Astrocyte (in vitro differentiated cells and primary cell): ENCODE results near the gene MPV17L2. TPM values are rescaled to one million over a fixed set of nuclear protein-coding genes. Genes with fewer than 3 reads are reported as not detected.
"Not testable (repeated sequence)": the region's sequence is repeated elsewhere in the genome, so short reads cannot be mapped to it uniquely, and the experiment has no call there.

Experiments
- DNase-seq: peaks from one replicate; pipeline ENCODE4 v3.0.0-alpha.2; 2010; ENCODE audit warnings: low read depth
- FAIRE-seq: peaks from 2 replicates; lab custom pipeline; 2011; peaks lifted over from hg19 to GRCh38; lab: Jason Lieb, UNC
- H2AFZ ChIP-seq: 2 replicates; pipeline ENCODE4 v1.6.0; 2012; ENCODE audit warnings: low read depth, low read length, inconsistent platforms
- H3K27ac ChIP-seq: 2 replicates; pipeline ENCODE4 v1.5.1; 2011; ENCODE audit warnings: low read depth, low read length, inconsistent platforms
- H3K27me3 ChIP-seq: 2 replicates; pipeline ENCODE4 v1.6.0; 2011; ENCODE audit warnings: low read length, inconsistent platforms; ENCODE audit not compliant: insufficient read depth
- H3K36me3 ChIP-seq: 2 replicates; pipeline ENCODE4 v1.5.1; 2011; ENCODE audit warnings: low read length, inconsistent platforms; ENCODE audit not compliant: insufficient read depth
- H3K4me1 ChIP-seq: 2 replicates; pipeline ENCODE4 v1.5.1; 2011; ENCODE audit warnings: low read length, inconsistent platforms; ENCODE audit not compliant: insufficient read depth
- H3K4me2 ChIP-seq: 2 replicates; pipeline ENCODE4 v1.6.0; 2012; ENCODE audit warnings: low read length, inconsistent platforms
- H3K4me3 ChIP-seq: 2 replicates; pipeline ENCODE4 v1.5.1; 2011; ENCODE audit warnings: low read depth, mild to moderate bottlenecking, low read length, inconsistent platforms; ENCODE audit not compliant: insufficient read depth
- H3K79me2 ChIP-seq: 2 replicates; pipeline ENCODE4 v1.6.0; 2012; ENCODE audit warnings: mild to moderate bottlenecking, low read length, inconsistent platforms; ENCODE audit not compliant: insufficient read depth
- H3K9ac ChIP-seq: 2 replicates; pipeline ENCODE4 v1.6.0; 2012; ENCODE audit warnings: mild to moderate bottlenecking, low read length, inconsistent platforms
- H3K9me3 ChIP-seq: 2 replicates; pipeline ENCODE4 v1.5.1; 2012; ENCODE audit warnings: low read depth, mild to moderate bottlenecking, low read length, inconsistent platforms; ENCODE audit not compliant: insufficient read depth
- H4K20me1 ChIP-seq: 2 replicates; pipeline ENCODE4 v1.6.0; 2012; ENCODE audit warnings: low read length, inconsistent platforms; ENCODE audit not compliant: insufficient read depth
- H3K27ac Mint-ChIP-seq: one replicate; pipeline ENCODE4 v1.8.0; 2021; ENCODE audit warnings: mild to moderate bottlenecking, mixed read lengths; ENCODE audit not compliant: unreplicated experiment
- H3K27me3 Mint-ChIP-seq: one replicate; pipeline ENCODE4 v1.8.0; 2021; ENCODE audit warnings: low read depth, mixed read lengths; ENCODE audit not compliant: unreplicated experiment
- H3K36me3 Mint-ChIP-seq: one replicate; pipeline ENCODE4 v1.8.0; 2021; ENCODE audit warnings: low read depth, mixed read lengths; ENCODE audit not compliant: unreplicated experiment
- H3K4me1 Mint-ChIP-seq: one replicate; pipeline ENCODE4 v1.8.0; 2021; ENCODE audit warnings: low read depth, mixed read lengths; ENCODE audit not compliant: unreplicated experiment
- H3K4me3 Mint-ChIP-seq: one replicate; pipeline ENCODE4 v1.8.0; 2021; ENCODE audit warnings: mild to moderate bottlenecking, moderate library complexity, mixed read lengths; ENCODE audit not compliant: unreplicated experiment
- H3K9me3 Mint-ChIP-seq: one replicate; pipeline ENCODE4 v1.8.0; 2021; ENCODE audit warnings: mild to moderate bottlenecking, mixed read lengths; ENCODE audit not compliant: unreplicated experiment
- CTCF ChIP-seq: IDR thresholded peaks from 2 replicates; pipeline ENCODE4 v1.5.1; 2011; ENCODE audit warnings: low read depth, mild to moderate bottlenecking, inconsistent platforms, low read length, moderate library complexity; ENCODE audit not compliant: insufficient read depth
- EZH2 ChIP-seq: IDR thresholded peaks from 2 replicates; pipeline ENCODE4 v1.6.1; 2012; ENCODE audit warnings: mild to moderate bottlenecking, low read length, inconsistent platforms; ENCODE audit not compliant: insufficient read depth
- total RNA-seq: library from RNA; stranded (reverse); gene quantifications from 2 replicates; pipeline ENCODE4 v1.2.1, GENCODE V29; 2021

Gene MPV17L2
- total RNA-seq, 1 donor from 2014 or later: 21.8 TPM

GRCh38 chr19:18158467-18158866, 34.6 kb upstream of the MPV17L2 start:
- FAIRE-seq (no peak), DNase-seq (no peak)
- H3K36me3 Mint-ChIP-seq: peaks cover 4% of the 10 kb centered on the region
- TF ChIP-seq CTCF: no peak
- no peak for TF ChIP-seq EZH2
- H3K9me3 Mint-ChIP-seq: peaks cover 1% of the 10 kb centered on the region
- H3K79me2 ChIP-seq: peaks cover 26% of the 10 kb centered on the region
- no peaks in the 10 kb centered on the region for H3K27me3 Mint-ChIP-seq
- no peak overlapping the region for H3K4me2 ChIP-seq
- no peak overlapping the region for H3K27ac ChIP-seq
- H3K36me3 ChIP-seq: peaks cover 9% of the 10 kb centered on the region
- H3K27ac Mint-ChIP-seq: no peak overlapping the region
- H3K4me3 ChIP-seq: no peak overlapping the region
- H3K4me3 Mint-ChIP-seq: no peak overlapping the region
- H3K4me1 Mint-ChIP-seq: peaks cover 7% of the 10 kb centered on the region
- H3K9me3 ChIP-seq: no peaks in the 10 kb centered on the region
- H3K4me1 ChIP-seq: peaks cover 25% of the 10 kb centered on the region
- peaks cover 36% of the 10 kb centered on the region for H4K20me1 ChIP-seq
- H2AFZ ChIP-seq: no peak overlapping the region
- no peak overlapping the region for H3K9ac ChIP-seq
- H3K27me3 ChIP-seq: no peaks in the 10 kb centered on the region

- not testable (repeated sequence) for H3K4me3 Mint-ChIP-seq, H3K9ac ChIP-seq, FAIRE-seq, H3K27me3 ChIP-seq, H3K4me3 ChIP-seq, H3K27me3 Mint-ChIP-seq, DNase-seq, H3K4me2 ChIP-seq, H3K36me3 Mint-ChIP-seq, H3K27ac ChIP-seq, H3K4me1 Mint-ChIP-seq, H3K27ac Mint-ChIP-seq, H3K9me3 Mint-ChIP-seq, H3K9me3 ChIP-seq, H2AFZ ChIP-seq
- Histone ChIP-seq H3K36me3 (peaks cover 10% of the 10 kb centered on the region), H3K4me1 (peaks cover 19% of the 10 kb centered on the region), H4K20me1 (peaks cover 31% of the 10 kb centered on the region), H3K79me2 (peaks cover 19% of the 10 kb centered on the region)
Measured at GRCh38 chr19:18159059-18159616, 33.9 kb upstream of the MPV17L2 start.

DNA sequence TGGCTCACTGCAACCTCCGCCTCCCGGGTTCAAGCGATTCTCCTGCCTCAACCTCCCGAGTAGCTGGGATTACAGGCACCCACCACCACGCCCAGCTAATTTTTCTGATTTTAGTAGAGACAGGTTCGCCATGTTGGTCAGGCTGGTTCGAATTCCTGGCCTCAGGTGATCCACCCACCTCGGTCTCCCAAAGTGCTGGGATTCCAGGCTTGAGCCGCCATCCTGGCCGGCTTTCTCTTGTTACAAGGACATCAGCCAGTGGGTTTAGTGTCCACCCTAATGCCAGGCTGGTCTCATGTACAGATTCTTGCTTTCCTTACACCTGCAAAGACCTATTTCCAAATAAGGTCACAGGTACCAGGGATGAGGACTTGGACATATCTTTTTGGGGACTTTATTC, 33.2 kb upstream of the MPV17L2 start:
- H3K4me3 ChIP-seq: no peak overlapping the region
- H3K27me3 ChIP-seq: no peaks in the 10 kb centered on the region
- H3K4me2 ChIP-seq: no peak overlapping the region
- no peaks in the 10 kb centered on the region for H3K9me3 ChIP-seq
- H3K9ac ChIP-seq: no peak overlapping the region
- no peak for FAIRE-seq
- Mint-ChIP-seq H3K27me3 (no peaks in the 10 kb centered on the region), H3K4me1 (peaks cover 4% of the 10 kb centered on the region), H3K9me3 (peaks cover 1% of the 10 kb centered on the region), H3K27ac (no peak overlapping the region), H3K36me3 (peaks cover 4% of the 10 kb centered on the region), H3K4me3 (no peak overlapping the region)
- peaks cover 13% of the 10 kb centered on the region for H3K36me3 ChIP-seq
- TF ChIP-seq CTCF (no peak), EZH2 (no peak)
- DNase-seq: no peak
- peaks cover 16% of the 10 kb centered on the region for H3K4me1 ChIP-seq
- peaks cover 26% of the 10 kb centered on the region for H4K20me1 ChIP-seq
- peaks cover 14% of the 10 kb centered on the region for H3K79me2 ChIP-seq
- H3K27ac ChIP-seq: no peak overlapping the region
- H2AFZ ChIP-seq: no peak overlapping the region
